Spleen (tissue), 7 donors: ENCODE measurements around the gene SNRPD3.

Experiments used
- POLR2A ChIP-seq, 3 donors: fragments of 450-650 bp; IDR thresholded peaks; one replicate each; pipeline ENCODE4 v1.5.1; 2017; ENCODE audit warnings: antibody characterized with exemption in 3 of 3, mild to moderate bottlenecking in 1 of 3
- POLR2AphosphoS5 ChIP-seq, 3 donors: sonication (generic); formaldehyde crosslinking; IDR thresholded peaks; one replicate each; pipeline ENCODE4 v1.5.1; 2017; ENCODE audit warnings: antibody characterized with exemption in 3 of 3
- TF ChIP-seq, protein P1 (sequence below), 11 experiments: fragments of 200-600 bp in 7 of 11; fragments of 450-650 bp in 4 of 11; sonication (generic) in 4 of 11; IDR thresholded peaks in 8 of 11; conservative IDR thresholded peaks in 3 of 11; 1 replicate in 7 of 11; 2 replicates in 4 of 11; pipeline versions ENCODE4 v1.4.0 to v1.8.0; 2016 to 2021; ENCODE audit warnings: antibody characterized with exemption in 11 of 11, inconsistent platforms in 4 of 11, mild to moderate bottlenecking in 1 of 11
- donor health status: DM: no; HTN: no; CAD: no; lungs with moderate emphysema.
- donor health status: DM: no; HTN: no; CAD: no.
- donor health status: DM: no; HTN: no; CAD: no.

DNA sequence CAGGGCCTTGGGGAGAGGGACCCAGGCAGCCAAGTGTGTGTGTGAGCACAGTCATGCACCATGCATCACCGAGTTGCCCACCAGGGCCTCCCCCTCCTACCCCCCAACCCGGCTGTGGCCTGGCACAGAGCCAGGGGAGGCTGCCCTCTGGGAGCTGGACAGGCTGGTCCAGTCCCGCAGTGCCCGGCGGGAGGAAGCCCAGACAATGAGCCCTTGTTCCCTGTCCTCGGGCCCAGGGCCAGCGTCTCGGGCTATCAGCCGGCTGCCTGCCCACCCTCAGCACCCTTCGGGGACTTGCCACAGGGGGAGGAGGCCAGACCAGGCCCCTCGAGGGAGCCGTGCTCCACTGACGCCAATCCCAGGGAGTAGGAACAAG lies 32.6 kb downstream of the SNRPD3 start:
- TF ChIP-seq POLR2A (IDR thresholded peaks at IDR 0.05) (no peak), POLR2AphosphoS5 (IDR thresholded peaks at IDR 0.05) (peak in 1 of 3 donors; percentile 22)
- TF ChIP-seq, protein P1, sequence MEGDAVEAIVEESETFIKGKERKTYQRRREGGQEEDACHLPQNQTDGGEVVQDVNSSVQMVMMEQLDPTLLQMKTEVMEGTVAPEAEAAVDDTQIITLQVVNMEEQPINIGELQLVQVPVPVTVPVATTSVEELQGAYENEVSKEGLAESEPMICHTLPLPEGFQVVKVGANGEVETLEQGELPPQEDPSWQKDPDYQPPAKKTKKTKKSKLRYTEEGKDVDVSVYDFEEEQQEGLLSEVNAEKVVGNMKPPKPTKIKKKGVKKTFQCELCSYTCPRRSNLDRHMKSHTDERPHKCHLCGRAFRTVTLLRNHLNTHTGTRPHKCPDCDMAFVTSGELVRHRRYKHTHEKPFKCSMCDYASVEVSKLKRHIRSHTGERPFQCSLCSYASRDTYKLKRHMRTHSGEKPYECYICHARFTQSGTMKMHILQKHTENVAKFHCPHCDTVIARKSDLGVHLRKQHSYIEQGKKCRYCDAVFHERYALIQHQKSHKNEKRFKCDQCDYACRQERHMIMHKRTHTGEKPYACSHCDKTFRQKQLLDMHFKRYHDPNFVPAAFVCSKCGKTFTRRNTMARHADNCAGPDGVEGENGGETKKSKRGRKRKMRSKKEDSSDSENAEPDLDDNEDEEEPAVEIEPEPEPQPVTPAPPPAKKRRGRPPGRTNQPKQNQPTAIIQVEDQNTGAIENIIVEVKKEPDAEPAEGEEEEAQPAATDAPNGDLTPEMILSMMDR (IDR thresholded peaks at IDR 0.05 in 8 of 11, conservative IDR thresholded peaks at IDR 0.05 in 3 of 11), result no peak
